VCaP (cell line): Measurements from ENCODE around the gene WDPCP.
A peak's percentile ranks its signal among the peaks of the same experiment; 100 is the strongest.
"Not testable (repeated sequence)": the region's sequence is repeated elsewhere in the genome, so short reads cannot be mapped to it uniquely, and the experiment has no call there.

Experiments
- H3K27ac ChIP-seq: fragments of 450-650 bp; 2 replicates; pipeline ENCODE4 v1.5.1; 2017
- CTCF ChIP-seq: fragments of 450-650 bp; conservative IDR thresholded peaks from 2 replicates; pipeline ENCODE4 v1.5.1; 2017; ENCODE audit warnings: mild to moderate bottlenecking, moderate library complexity

WDPCP gene

GRCh38 chr2:63494968-63495367, 93.3 kb downstream of the WDPCP start:
- H3K27ac ChIP-seq, result no peak overlapping the region
- no peak for TF ChIP-seq CTCF

DNA sequence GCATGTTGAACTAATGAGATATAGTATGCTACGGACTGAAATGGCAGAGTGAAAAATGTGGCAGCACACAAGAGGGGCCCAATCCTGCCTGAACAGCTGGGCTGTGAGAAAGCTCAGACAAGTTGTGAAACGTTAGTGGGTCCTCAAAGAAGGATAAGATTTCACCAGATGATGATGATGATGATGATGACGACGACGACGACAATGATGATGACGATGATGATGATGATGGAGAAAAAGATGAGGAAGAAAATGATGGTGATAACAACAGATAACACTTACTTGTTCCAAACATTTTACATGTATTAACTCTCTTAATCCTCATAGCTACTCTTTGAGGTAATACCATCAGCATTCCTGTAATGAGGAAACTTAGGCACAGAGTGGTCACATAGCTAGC, 94.2 kb downstream of the WDPCP start:
- no peak for TF ChIP-seq CTCF
- H3K27ac ChIP-seq, result no peak overlapping the region

GRCh38 chr2:63488118-63488713, 100.1 kb downstream of the WDPCP start:
- peak; percentile 92 for TF ChIP-seq CTCF
- no peak overlapping the region for H3K27ac ChIP-seq

- no peak overlapping the region for H3K27ac ChIP-seq
- peak; percentile 73 for TF ChIP-seq CTCF
These were observed 101.4 kb downstream of the WDPCP start for GRCh38 chr2:63486861-63487290.

DNA sequence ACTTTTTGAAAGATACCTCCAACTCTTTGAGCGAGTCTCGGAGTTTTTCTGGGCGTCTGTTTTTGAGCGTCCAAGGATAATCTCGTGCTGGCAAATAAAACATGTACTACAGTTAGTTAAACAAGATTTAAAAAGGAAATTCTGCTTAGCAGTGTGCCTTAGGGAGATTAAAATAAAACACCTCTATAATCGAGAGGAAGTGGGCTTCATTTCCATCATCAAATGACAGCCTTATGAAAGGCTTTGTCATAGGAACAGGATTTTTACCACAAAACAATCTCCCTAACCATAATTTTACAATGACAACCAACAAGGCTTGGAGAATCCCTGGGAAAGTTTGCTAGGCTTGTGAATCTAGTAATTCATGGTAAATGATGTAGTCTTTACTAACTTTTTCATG, 103.4 kb downstream of the WDPCP start:
- TF ChIP-seq CTCF, result no peak
- H3K27ac ChIP-seq, result no peak overlapping the region

GRCh38 chr2:63484481-63484880, 103.8 kb downstream of the WDPCP start:
- TF ChIP-seq CTCF, result no peak

GRCh38 chr2:63477686-63478085, 110.6 kb downstream of the WDPCP start:
- no peak overlapping the region for H3K27ac ChIP-seq
- no peak for TF ChIP-seq CTCF

More at GRCh38 chr2:63484481-63484880, 103.8 kb downstream of the WDPCP start:
- H3K27ac ChIP-seq, result no peak overlapping the region

DNA sequence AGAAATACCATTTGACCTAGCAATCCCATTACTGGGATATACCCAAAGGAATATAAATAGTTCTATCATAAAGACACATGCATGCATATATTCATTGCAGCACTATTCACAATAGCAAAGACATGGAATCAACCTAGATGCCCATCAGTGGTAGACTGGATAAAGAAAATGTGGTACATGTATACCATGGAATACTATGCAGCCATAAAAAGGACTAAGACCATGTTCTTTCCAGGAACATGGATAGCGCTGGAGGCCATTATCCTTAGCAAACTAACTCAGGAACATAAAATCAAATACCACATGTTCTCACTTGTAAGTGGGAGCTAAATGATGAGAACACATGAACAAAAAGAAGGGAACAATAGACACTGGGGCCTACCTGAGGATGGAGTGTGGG, 119.0 kb downstream of the WDPCP start:
- H3K27ac ChIP-seq, result not testable (repeated sequence)
